ENCODE data around the gene RAB11FIP3.

Gene RAB11FIP3

DNA sequence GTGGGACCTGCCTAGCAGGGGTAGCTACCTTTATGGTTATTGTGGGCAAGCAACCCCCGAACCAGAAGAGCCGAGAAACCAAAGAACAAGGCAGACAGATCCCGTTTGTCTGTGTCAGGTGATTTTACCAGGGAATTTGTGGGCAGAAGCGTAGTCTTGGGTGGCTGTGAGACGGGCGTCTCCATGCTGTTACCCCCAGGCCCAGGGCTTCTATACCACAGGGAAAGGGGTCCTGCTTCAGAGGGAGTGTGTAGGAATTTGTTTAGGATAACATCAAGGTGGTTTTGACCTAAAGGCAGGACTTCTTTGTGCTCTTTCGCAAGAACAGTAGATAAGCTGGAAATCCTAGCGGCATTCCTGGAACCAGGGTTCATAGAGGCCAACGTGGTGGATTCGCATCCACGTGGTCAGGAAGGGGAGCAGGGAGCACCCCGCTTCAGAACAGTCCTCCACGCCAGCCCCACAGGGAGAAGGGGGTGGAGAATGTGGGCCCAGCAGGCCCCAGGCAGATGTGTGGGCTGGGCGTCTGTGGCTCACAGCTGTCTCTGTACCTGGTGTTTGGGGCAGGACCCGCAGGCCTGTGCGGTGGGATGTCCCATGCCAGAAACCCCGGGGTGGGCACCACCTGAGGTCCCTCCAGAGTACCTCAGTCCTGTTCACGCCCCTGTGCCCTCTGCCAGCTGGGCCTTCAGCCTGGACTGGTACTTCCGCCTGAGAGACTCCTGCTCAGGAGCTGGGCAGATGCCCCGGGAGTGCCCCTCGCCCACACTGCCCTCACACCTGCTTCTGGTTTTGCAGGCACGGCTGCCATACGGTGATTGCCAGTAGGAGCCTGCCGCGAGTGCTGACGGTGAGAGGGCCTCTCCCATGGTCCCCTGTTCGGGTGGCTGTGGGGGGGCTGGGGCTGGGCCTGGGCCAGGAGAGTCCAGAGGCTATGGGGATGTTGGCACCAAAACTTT, 19.6 kb upstream of the RAB11FIP3 start:
- TF ChIP-seq RAD21 (IDR thresholded peaks at IDR 0.05; ENCODE audit: low read depth) (no peak), TEAD4 (IDR thresholded peaks at IDR 0.05) (no peak), TCF12 (IDR thresholded peaks at IDR 0.05; ENCODE audit: low read depth) (no peak), YY1 (IDR thresholded peaks at IDR 0.05; ENCODE audit: low read depth) (no peak), EP300 (IDR thresholded peaks at IDR 0.05; ENCODE audit: borderline replicate concordance) (no peak), TAF1 (IDR thresholded peaks at IDR 0.05; ENCODE audit: low read depth) (no peak), EGR1 (IDR thresholded peaks at IDR 0.05) (no peak), FOXM1 (IDR thresholded peaks at IDR 0.05; ENCODE audit: borderline replicate concordance, low read depth) (no peak), CREB1 (IDR thresholded peaks at IDR 0.05; ENCODE audit: low read depth) (no peak), ZBTB7A (IDR thresholded peaks at IDR 0.05; ENCODE audit: low read depth) (no peak)
- TF ChIP-seq, protein P1, sequence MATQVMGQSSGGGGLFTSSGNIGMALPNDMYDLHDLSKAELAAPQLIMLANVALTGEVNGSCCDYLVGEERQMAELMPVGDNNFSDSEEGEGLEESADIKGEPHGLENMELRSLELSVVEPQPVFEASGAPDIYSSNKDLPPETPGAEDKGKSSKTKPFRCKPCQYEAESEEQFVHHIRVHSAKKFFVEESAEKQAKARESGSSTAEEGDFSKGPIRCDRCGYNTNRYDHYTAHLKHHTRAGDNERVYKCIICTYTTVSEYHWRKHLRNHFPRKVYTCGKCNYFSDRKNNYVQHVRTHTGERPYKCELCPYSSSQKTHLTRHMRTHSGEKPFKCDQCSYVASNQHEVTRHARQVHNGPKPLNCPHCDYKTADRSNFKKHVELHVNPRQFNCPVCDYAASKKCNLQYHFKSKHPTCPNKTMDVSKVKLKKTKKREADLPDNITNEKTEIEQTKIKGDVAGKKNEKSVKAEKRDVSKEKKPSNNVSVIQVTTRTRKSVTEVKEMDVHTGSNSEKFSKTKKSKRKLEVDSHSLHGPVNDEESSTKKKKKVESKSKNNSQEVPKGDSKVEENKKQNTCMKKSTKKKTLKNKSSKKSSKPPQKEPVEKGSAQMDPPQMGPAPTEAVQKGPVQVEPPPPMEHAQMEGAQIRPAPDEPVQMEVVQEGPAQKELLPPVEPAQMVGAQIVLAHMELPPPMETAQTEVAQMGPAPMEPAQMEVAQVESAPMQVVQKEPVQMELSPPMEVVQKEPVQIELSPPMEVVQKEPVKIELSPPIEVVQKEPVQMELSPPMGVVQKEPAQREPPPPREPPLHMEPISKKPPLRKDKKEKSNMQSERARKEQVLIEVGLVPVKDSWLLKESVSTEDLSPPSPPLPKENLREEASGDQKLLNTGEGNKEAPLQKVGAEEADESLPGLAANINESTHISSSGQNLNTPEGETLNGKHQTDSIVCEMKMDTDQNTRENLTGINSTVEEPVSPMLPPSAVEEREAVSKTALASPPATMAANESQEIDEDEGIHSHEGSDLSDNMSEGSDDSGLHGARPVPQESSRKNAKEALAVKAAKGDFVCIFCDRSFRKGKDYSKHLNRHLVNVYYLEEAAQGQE (IDR thresholded peaks at IDR 0.05; ENCODE audit: low read depth) = no peak
- TF ChIP-seq, protein P2, sequence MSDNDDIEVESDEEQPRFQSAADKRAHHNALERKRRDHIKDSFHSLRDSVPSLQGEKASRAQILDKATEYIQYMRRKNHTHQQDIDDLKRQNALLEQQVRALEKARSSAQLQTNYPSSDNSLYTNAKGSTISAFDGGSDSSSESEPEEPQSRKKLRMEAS (IDR thresholded peaks at IDR 0.05) = no peak
- TF ChIP-seq, protein P3, sequence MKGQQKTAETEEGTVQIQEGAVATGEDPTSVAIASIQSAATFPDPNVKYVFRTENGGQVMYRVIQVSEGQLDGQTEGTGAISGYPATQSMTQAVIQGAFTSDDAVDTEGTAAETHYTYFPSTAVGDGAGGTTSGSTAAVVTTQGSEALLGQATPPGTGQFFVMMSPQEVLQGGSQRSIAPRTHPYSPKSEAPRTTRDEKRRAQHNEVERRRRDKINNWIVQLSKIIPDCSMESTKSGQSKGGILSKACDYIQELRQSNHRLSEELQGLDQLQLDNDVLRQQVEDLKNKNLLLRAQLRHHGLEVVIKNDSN (IDR thresholded peaks at IDR 0.05) = no peak

DNA sequence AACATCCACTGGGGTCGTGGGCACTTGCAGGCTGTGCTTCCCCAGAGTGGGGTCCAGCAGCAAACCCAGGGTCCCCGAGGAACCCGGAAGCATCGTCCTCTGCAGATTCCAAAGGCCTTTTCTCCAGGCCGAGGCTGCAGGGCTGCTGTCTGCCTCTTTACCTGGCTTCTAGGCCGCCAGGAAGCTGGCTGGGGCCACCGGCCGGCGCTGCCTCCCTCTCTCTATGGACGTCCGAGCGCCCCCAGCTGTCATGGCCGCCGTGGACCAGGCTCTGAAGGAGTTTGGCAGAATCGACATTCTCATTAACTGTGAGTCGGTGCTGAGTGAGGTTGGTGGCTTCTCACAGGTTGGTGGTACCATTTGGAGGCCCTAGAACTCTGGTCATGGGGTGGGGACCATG, 18.2 kb upstream of the RAB11FIP3 start:
- no peak for TF ChIP-seq EGR1 (IDR thresholded peaks at IDR 0.05)
- TF ChIP-seq TEAD4 (IDR thresholded peaks at IDR 0.05) = no peak
- no peak for TF ChIP-seq EP300 (IDR thresholded peaks at IDR 0.05; ENCODE audit: borderline replicate concordance)
- no peak for TF ChIP-seq TCF12 (IDR thresholded peaks at IDR 0.05; ENCODE audit: low read depth)

DNA sequence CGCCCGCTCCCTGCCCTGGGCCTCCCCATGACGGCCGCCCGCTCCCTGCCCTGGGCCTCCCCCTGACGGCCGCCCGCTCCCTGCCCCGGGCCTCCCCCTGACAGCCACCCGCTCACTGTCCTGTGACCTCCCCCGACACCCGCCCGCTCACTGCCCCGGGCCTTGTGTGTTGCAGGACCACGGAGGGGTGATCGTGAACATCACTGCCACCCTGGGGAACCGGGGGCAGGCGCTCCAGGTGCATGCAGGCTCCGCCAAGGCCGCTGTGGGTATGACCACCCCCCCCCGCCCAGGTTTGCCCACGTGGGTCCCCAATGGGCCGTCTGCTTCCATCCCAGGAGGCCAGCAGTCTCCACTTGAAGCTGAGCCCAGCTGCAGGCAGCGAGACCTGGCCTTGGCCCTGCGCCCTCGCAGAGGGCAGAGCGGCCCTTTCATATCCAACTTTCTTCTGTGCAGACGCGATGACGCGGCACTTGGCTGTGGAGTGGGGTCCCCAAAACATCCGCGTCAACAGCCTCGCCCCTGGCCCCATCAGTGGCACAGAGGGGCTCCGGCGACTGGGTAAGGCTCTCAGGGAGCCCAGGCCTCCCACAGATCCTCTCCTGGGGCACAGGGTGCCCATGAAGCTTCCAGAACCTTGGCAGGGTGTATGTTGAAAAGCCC, 14.8 kb upstream of the RAB11FIP3 start:
- TF ChIP-seq CEBPB (IDR thresholded peaks at IDR 0.05) (no peak), TAF1 (IDR thresholded peaks at IDR 0.05; ENCODE audit: low read depth) (no peak), TEAD4 (IDR thresholded peaks at IDR 0.05) (no peak), FOXM1 (IDR thresholded peaks at IDR 0.05; ENCODE audit: borderline replicate concordance, low read depth) (no peak), EP300 (IDR thresholded peaks at IDR 0.05; ENCODE audit: borderline replicate concordance) (no peak), TCF12 (IDR thresholded peaks at IDR 0.05; ENCODE audit: low read depth) (no peak), EGR1 (IDR thresholded peaks at IDR 0.05) (no peak), CREB1 (IDR thresholded peaks at IDR 0.05; ENCODE audit: low read depth) (no peak), YY1 (IDR thresholded peaks at IDR 0.05; ENCODE audit: low read depth) (no peak), NFIC (IDR thresholded peaks at IDR 0.05) (no peak)
- TF ChIP-seq, protein P3 (IDR thresholded peaks at IDR 0.05) = no peak
- TF ChIP-seq, protein P1 (IDR thresholded peaks at IDR 0.05; ENCODE audit: low read depth) = no peak
- TF ChIP-seq, protein P2 (IDR thresholded peaks at IDR 0.05) = no peak

DNA sequence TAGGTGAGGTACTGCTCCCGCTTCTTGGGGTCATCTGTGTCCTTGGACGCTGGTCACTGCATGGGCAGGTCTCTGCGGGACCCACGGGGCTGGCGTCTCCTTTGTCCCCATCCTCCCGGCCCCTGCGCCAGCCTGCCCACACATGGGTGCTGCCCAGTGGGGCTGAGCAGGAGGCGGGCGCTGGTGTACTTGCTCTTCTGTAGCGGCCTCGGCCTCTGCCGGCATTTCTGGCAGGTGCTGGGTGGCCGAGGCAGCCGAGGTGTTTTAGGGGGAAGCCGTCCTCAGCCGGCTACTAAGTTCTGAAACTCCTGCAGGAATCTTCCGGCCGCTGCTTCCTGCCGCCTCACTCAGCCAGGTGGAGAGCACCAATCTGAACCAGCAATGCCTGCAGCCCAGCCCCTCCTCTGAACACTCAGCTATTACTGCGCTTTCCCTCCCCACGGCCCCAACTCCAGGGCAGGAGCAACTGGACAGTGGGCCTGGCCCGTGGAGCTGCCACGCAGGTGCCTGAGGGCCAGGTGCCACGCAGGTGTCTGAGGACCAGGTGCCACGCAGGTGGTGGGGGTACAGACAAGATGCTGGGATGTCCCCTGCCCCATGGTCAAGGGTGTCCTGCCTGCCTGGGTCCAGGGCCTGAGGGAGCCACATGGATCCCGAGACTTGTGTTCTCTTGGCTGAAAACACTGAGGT, 13.7 kb upstream of the RAB11FIP3 start:
- TF ChIP-seq TCF12 (IDR thresholded peaks at IDR 0.05; ENCODE audit: low read depth) = no peak

DNA sequence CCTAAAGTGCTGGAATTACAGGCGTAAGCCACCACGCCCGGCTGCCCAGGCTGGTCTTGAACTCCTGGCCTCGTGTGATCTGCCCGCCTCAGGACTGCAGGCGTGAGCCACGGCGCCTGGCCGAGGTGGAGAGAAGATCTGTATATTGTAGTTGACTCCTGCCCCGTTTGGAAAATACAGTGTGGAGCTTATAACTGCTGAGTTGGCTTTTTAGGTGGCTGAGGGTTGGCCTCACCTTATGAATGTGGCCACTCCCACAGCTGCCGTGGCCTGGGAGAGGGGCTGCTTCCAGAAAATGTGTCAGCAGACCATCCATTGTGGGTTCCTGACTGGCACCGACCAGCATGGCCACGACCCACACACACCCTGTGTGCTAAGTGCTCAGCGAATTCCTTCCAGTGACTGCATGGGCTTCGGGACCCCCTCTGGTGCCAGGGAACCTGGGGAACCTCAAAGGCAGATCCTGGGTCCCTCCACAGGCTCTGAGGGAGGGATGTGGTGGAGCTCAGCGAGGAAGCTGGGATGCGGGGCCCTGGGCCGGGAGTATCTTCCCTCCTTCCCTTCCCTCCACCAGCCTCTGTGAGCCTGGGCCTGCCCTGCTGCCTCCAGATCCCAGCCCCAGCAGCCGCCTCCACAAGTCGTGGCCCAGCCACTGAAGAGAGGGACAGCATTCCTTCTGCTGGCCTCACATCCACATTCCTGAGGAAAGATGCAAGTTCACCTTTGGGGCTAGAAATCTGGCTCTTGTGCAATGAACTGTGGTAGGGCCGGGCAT, 10.9 kb upstream of the RAB11FIP3 start:
- TF ChIP-seq TCF12 (IDR thresholded peaks at IDR 0.05; ENCODE audit: low read depth) = no peak
- TF ChIP-seq EGR1 (IDR thresholded peaks at IDR 0.05) = no peak
- TF ChIP-seq, protein P1 (IDR thresholded peaks at IDR 0.05; ENCODE audit: low read depth) = no peak
- no peak for TF ChIP-seq RAD21 (IDR thresholded peaks at IDR 0.05; ENCODE audit: low read depth)
- TF ChIP-seq CEBPB (IDR thresholded peaks at IDR 0.05) = no peak
- TF ChIP-seq FOXM1 (IDR thresholded peaks at IDR 0.05; ENCODE audit: borderline replicate concordance, low read depth) = no peak
- no peak for TF ChIP-seq TEAD4 (IDR thresholded peaks at IDR 0.05)
- TF ChIP-seq, protein P2 (IDR thresholded peaks at IDR 0.05) = no peak
- TF ChIP-seq ZBTB7A (IDR thresholded peaks at IDR 0.05; ENCODE audit: low read depth) = no peak
- TF ChIP-seq YY1 (IDR thresholded peaks at IDR 0.05; ENCODE audit: low read depth) = no peak
- TF ChIP-seq CREB1 (IDR thresholded peaks at IDR 0.05; ENCODE audit: low read depth) = no peak
- no peak for TF ChIP-seq NFIC (IDR thresholded peaks at IDR 0.05)
- no peak for TF ChIP-seq TAF1 (IDR thresholded peaks at IDR 0.05; ENCODE audit: low read depth)
- TF ChIP-seq, protein P3 (IDR thresholded peaks at IDR 0.05) = no peak
- TF ChIP-seq EP300 (IDR thresholded peaks at IDR 0.05; ENCODE audit: borderline replicate concordance) = no peak
